ENCODE data around the gene PPP2R2C.

DNA sequence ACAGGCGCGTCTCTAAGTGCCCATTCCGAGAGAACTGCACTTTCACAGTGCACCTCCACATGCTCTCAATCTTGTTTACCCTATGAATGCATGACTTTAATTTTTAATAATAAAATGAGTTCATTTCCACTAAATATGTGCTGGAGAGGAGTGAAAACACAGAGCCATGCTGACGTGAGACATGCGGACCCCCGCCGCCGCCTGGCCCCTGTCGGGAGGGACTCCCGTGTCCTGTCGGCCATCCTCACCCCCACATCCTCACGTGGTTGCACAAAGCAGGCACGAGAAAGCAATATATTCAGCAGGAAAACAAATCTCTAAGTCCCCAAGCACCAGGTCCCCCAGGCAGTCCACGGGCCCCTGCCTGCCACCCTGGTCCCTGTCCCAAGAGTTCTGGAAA, 23.1 kb downstream of the PPP2R2C start:
- no peak for TF ChIP-seq CTCF (IDR thresholded peaks at IDR 0.05)
- no peak for TF ChIP-seq POLR2A (IDR thresholded peaks at IDR 0.05)

Measured in body of pancreas (tissue), 4 donors.